ENCODE measurements around the gene GPATCH4.

Gene GPATCH4

DNA sequence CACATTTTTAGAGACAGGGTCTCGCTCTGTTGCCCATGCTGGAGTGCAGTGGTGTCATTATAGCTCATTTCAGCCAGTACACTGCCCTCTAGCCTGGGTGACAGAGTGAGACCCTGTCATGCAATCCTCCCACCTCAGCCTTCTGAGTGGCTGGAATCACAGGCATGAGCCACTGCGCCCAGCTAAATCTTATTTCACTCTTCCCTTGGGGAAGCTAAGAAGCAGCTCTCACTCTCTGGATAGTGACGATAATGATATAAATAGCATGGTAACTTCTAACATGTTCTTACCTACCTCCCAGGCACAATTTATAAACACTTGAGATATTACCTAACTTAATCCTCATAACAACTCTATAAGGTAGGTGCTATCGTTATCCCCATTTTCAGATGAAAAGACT, 53.8 kb downstream of the GPATCH4 start:
- no peak for DNase-seq (ENCODE audit: low spot score)

DNA sequence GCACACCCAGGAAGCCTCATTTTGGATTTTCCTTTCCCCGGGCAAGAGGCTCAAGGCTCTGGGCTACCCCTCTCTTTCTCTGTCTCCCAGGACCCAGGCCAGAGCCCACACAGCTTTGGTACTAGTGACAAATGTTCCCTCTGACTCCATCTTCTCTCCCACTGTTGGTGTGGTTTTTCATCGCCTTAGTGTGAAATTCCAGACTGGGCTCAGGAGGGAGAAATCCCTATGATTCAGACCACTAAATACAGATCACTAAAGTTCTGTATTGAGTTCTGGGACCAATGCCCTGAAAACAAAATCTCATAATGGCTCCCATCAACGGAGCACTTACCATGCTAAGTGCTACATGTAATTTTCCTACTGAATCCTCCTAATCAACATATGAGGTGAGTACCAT, 55.0 kb downstream of the GPATCH4 start:
- no peak for DNase-seq (ENCODE audit: low spot score)

DNA sequence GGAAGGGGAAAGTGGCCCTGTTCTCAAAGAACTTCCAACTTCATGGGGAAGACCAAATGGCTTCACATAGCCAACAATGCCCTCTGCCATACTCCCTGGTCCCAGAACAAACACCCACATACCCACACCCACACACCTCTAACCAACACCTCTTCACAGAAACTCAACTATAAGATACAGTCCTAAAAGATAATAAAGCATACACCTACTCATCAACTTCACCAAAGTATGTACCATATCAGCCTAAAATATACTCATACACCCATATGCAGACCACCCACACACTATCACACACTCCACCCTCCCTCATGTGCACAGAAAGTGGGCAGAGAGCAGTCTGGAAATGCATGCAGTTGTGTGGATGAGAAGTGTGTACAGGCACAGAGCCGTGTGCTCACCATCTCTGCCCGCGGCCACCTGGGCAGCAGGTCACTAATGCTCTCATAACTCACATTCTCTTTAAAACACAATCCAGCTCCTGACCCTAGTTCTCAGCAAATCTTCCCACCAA, 56.6 kb downstream of the GPATCH4 start:
- no peak for DNase-seq (ENCODE audit: low spot score)
